Measurements from ENCODE around the gene CAMTA1.

The CAMTA1 gene

GRCh38 chr1:6956488-6957159 lies 171.4 kb downstream of the CAMTA1 start (continued):
- TF ChIP-seq BCL6B (tag by site-specific recombination; IDR thresholded peaks at IDR 0.05) (peak; percentile 45; the same call in 1 of the 2 replicates), ZNF600 (tag by site-specific recombination; IDR thresholded peaks at IDR 0.05) (peak; percentile 47; the same call in 1 of the 2 replicates), ZBTB48 (tag by site-specific recombination; IDR thresholded peaks at IDR 0.05) (no peak), KLF7 (tag by site-specific recombination; IDR thresholded peaks at IDR 0.05; ENCODE audit: borderline replicate concordance) (peak; percentile 29; the same call in 1 of the 2 replicates), TCF7L2 (IDR thresholded peaks at IDR 0.05; ENCODE audit: borderline replicate concordance, low read depth, low read length) (peak; percentile 71; the same call in 1 of the 2 replicates), ZNF624 (tag by site-specific recombination; IDR thresholded peaks at IDR 0.05) (no peak), ZNF626 (tag by site-specific recombination; IDR thresholded peaks at IDR 0.05) (no peak), ZNF692 (tag by site-specific recombination; IDR thresholded peaks at IDR 0.05) (peak; percentile 75), IKZF3 (tag by site-specific recombination; IDR thresholded peaks at IDR 0.05) (peak; percentile 84), ZBTB21 (tag by site-specific recombination; IDR thresholded peaks at IDR 0.05) (no peak), ZNF398 (tag by site-specific recombination; IDR thresholded peaks at IDR 0.05) (peak; percentile 75), ZNF747 (tag by site-specific recombination; IDR thresholded peaks at IDR 0.05) (no peak), ZNF37A (tag by site-specific recombination; IDR thresholded peaks at IDR 0.05) (no peak), HOXA7 (CRISPR knock-in tag; IDR thresholded peaks at IDR 0.05; ENCODE audit: borderline replicate concordance) (no peak), ZNF658 (tag by site-specific recombination; IDR thresholded peaks at IDR 0.05) (no peak), ZNF639 (tag by site-specific recombination; IDR thresholded peaks at IDR 0.05) (peak; percentile 31; the same call in 1 of the 2 replicates), ZNF830 (tag by site-specific recombination; IDR thresholded peaks at IDR 0.05; ENCODE audit: low read depth) (no peak), ZNF266 (tag by site-specific recombination; IDR thresholded peaks at IDR 0.05; ENCODE audit: low read depth) (no peak), FEZF1 (tag by site-specific recombination; IDR thresholded peaks at IDR 0.05) (peak; percentile 62; the same call in 1 of the 2 replicates), KLF1 (tag by site-specific recombination; IDR thresholded peaks at IDR 0.05) (0 out of 2 replicates have a peak, but pooled peaks have one; percentile 10), ZNF274 (IDR thresholded peaks at IDR 0.05; ENCODE audit: low read length) (no peak), ZNF274 (tag by site-specific recombination; IDR thresholded peaks at IDR 0.05; ENCODE audit: borderline replicate concordance) (no peak), ZNF248 (tag by site-specific recombination; IDR thresholded peaks at IDR 0.05) (0 out of 2 replicates have a peak, but pooled peaks have one; percentile 25), ZIC2 (tag by site-specific recombination; IDR thresholded peaks at IDR 0.05) (0 out of 2 replicates have a peak, but pooled peaks have one; percentile 16), ZNF837 (tag by site-specific recombination; IDR thresholded peaks at IDR 0.05) (no peak), ZNF48 (tag by site-specific recombination; IDR thresholded peaks at IDR 0.05) (no peak), MZF1 (tag by site-specific recombination; IDR thresholded peaks at IDR 0.05; ENCODE audit: borderline replicate concordance) (no peak; the same call in 1 of the 2 replicates), SALL2 (tag by site-specific recombination; IDR thresholded peaks at IDR 0.05; ENCODE audit: borderline replicate concordance) (no peak), ZNF426 (tag by site-specific recombination; IDR thresholded peaks at IDR 0.05) (no peak), ZNF654 (tag by site-specific recombination; IDR thresholded peaks at IDR 0.05; ENCODE audit: low read depth) (no peak), ZNF121 (tag by site-specific recombination; IDR thresholded peaks at IDR 0.05) (no peak), SP7 (tag by site-specific recombination; IDR thresholded peaks at IDR 0.05) (peak; percentile 99), PRDM4 (tag by site-specific recombination; IDR thresholded peaks at IDR 0.05) (peak; percentile 28; the same call in 1 of the 2 replicates)

All from HEK293 (cell line).